GM21825 (cell line): ENCODE data around the gene SLC15A5.

ENCODE experiments used
- ATAC-seq: cut with Tn5 transposase; IDR thresholded peaks from one replicate; pipeline ENCODE4 v1.9.1; 2021; ENCODE audit warnings: mild to moderate bottlenecking, moderate library complexity; ENCODE audit not compliant: unreplicated experiment

SLC15A5 gene

DNA sequence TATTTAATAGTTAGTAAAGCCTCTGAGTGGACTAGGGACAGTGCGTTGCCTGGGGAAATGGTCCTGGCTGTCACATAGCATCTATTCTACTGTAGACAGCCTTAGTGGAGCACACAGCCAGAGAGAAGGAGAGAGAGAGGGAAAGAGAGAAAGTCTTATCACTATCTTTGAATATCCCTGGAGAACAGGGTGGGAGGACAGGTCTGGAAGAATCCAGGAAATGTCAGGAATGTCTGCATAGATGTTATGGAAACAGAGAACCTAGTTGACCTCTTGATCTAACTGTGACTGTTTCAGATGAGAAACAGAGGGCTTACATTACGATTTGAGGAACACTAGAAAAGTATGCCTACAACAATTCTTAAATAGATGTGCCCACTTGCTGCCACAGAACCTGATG is 92.8 kb downstream of the SLC15A5 start:
- no peak for ATAC-seq

DNA sequence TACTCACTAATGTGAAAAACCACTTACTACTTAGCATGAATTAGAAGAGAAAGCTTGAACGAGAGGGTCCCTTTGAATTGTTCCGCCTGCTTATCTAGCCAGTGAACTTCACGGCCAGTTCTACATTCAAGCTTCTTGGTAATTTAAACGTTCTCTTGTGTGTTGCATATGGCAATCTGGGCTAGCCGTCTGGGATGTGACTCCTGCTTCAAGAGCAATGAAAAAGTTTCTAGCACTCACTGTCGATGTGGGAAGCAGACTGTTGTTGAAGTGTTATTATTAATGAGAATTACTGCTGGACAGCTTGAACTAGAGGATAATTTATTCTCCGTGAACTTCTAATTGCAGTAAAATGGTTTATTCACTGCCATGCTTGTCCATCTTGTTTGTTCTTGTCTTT is 93.9 kb downstream of the SLC15A5 start:
- ATAC-seq = no peak

DNA sequence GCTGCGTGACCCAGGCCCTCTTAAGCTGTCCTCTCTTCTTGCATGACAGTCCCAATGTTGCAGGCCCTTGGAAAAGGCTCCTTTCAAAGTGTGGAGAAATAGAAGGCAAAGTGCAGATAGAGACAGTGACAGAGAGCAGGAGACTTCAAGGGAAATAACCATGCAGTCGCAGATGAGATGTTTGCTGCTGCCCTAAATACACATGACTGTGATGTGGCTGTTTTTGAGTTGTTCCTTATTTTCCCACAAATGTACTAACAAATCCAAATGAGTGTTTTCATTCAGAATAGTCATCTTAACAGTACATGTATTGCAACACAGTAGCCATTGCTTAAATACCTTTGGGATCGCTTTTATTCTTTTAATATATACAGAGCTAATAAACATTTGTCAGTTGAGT is 101.6 kb downstream of the SLC15A5 start:
- no peak for ATAC-seq

DNA sequence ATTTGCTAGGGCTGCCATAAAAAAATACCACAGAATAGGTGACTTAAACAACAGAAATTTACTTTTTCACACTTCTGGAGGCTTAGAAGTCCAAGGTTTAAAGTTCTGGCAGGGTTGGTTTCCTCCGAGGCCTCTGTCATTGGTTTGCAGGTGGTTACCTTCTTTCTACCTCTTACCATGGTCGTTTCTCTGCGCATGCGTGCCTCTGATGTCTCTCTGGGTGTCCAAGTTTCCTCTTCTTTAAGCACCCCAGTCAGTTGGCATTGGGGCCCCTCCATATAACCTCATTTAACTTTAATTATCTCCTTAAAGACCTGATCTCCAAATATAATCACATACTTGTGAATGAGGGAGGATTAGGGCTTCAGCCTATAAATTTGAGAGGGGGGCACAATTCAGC is 103.2 kb downstream of the SLC15A5 start:
- no peak for ATAC-seq

DNA sequence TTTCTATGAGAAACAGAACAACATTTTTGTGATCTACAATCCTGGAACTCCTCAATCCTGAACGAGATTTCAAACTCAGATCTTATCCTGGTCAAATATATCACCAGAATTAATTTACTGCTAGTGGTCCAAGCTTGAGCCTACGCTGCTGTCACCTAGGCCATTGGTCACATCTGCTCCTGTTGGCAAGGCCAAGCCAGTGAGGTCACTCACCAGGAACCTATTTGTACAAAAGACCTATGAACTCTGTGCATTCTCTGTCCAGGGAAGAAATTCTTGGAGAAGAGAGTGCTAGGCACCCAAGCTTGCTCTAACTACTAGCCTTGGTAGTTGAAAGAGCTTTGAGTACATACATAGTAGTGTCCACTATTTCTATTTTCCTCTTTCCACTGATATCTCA is 106.1 kb downstream of the SLC15A5 start:
- no peak for ATAC-seq

GRCh38 chr12:16168078-16168477 is 109.4 kb downstream of the SLC15A5 start:
- ATAC-seq = no peak

DNA sequence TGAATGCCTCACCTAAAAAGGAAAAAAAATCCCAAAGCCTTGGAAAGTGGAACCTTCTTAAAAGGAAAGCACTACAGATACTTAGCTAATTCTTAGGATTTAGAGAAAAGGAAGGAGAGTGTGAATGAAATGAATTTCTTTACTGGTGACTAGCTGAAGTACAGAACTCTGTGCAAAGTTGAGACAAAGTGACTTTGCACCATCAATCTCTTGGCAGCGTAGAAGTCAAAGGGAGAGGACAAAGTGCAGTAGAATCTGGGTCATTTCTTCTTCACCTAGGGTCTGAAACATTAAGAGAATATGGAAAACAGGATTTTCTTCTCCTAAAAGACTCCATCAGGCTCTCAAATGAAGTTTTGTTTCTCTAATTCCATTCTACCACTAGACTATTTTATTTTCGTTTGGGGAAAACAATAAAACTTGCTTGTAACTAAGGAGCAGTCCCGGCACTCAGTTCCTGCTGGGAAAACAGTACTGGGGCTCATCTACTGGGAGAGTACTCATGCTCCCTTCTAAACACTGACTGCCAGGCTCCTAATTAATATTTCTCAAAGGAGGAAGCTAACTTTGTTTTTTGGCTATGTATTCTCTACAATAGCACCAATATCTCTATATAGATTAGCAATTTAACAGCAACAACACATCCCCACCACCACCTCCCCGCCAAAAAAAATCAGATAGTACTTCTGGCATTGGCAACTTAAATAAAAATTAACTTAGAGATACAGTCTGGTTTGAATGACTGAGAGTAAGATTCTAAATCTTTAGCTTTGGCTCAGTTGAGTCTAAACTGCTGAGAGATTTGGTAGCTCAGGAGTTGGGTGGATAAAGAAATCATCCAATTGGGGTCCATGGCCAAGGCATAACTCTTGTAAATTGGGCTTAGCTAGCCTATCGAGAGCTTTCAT is 110.7 kb downstream of the SLC15A5 start:
- ATAC-seq = no peak

DNA sequence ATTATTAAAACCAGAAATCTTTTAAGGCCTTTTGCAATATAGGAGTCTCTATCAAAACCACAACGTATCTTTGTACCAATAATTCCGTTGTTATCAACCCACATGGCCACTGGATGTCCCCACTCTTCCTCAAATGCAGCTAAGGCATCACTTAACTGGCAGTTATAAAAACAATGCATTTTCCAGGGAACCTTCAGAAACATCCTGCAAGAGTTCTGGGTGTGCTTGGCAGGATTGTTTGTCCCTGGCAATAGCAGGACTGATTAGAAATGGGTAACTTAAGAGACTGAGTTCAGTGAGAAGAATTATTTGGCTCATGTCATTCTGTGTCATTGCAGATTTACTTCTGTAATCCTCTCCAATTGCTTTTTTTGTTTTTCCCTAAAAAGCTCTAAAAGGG is 112.0 kb downstream of the SLC15A5 start:
- ATAC-seq = no peak

DNA sequence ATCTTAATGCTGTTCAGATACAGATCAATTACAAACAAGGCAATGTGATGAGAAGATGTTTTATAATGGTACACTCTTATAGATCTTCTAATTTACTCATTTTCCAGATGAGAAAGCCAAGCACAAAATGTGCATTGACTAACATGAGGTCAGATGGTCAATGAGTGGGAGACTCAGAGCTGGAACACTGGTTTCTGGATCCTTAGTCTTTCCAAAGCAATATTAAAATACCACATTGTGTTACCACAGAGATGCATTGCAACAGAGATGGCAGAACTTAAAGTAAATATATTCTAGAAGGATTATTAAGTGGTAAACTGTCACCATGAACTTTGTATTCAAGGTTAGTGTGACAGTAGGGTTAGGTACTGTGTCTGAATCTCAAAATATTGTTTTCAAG is 113.6 kb downstream of the SLC15A5 start:
- no peak for ATAC-seq

DNA sequence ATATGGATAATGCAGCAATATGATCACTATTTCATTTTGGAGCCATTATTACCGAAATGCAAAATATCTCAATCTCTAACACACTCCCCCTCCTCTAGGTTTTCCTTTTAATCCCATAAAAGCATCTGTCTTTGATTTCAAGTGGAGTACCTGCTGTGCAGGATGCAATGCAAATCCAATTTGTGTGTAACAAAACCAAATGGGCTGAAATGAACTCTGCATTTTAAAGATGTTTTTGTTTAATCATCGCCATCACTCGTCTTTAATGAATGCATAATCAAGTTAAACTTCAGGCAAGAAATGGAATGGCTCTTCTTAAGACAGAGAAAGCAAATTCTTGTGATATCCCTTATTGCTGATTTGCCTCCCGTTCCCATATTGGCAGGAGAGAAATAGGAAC is 114.3 kb downstream of the SLC15A5 start:
- no peak for ATAC-seq

- ATAC-seq = no peak
Measured at GRCh38 chr12:16159571-16159970, 117.9 kb downstream of the SLC15A5 start.

GRCh38 chr12:16158050-16158449 is 119.4 kb downstream of the SLC15A5 start:
- no peak for ATAC-seq

GRCh38 chr12:16155938-16156337 is 121.5 kb downstream of the SLC15A5 start:
- no peak for ATAC-seq

DNA sequence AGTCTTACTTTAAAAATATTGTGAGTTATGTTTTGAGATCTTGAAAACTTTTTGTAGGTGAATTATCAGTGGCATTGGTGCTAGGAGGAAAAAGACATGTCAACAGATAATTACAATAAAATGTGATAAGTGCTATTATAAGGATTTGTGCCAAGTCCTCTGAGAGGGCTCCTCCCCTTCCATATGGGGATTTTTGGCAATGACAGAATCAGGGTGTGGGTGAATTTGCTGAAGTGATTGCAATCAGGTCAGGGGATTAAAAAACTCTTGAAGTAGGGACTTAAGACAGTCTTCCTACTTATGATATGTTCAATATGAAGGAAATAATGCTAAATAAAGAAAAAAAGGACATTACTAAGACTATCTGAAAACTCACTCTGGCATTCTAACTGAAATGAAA is 122.5 kb downstream of the SLC15A5 start:
- no peak for ATAC-seq

DNA sequence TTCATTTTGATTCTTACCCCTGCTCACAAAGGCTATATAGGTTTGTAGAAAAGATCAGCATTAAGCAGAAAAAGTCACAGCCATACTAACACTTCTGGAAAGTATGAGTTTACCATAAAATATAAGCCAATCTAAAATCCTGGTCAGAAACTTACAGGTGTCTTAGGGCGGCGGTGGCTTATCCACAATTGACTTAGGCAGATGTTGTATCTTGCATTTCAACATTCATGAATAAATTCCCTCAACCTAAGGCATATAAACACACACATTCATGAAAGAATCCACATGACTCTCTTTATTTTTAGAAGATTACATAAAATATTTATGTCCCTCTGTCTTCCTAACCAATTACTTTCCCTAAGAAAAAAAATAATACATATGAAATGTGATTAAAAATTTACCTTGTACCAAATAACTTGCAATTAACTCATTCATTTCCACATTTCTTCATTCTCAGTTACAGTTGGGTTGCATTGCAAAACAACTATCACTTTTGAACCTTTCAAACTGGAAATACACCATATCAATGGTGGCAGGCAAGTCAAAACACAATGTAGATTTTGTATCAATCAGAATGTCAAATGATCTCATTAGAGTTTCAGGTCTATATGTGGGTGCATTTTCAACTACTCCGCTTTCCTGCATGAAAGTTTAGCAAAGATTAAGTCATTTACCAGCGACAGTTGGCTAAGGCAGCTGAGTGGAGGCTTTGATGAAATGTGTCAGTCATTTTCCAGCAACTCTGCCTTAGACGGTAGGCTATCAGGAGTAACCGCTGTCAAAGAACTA is 124.4 kb downstream of the SLC15A5 start:
- no peak for ATAC-seq

DNA sequence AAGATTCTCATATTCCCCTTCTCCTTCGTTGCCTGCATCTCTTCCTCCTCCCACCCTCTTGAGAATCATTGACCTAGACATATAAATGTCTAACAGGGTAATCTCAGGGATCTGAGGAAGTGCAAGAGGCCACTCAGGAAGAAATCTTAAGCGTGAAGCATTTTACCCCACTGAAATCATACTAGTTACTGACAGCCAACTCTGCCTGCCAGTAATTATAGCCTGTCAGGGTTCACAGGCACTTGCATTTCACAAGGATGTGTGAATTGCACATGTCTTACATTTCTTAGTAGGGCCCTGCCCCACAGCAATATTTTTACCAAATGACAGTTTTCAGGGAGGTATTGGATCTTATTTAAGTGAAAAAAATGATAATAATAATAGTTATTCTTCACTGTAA is 127.2 kb downstream of the SLC15A5 start:
- ATAC-seq = no peak

DNA sequence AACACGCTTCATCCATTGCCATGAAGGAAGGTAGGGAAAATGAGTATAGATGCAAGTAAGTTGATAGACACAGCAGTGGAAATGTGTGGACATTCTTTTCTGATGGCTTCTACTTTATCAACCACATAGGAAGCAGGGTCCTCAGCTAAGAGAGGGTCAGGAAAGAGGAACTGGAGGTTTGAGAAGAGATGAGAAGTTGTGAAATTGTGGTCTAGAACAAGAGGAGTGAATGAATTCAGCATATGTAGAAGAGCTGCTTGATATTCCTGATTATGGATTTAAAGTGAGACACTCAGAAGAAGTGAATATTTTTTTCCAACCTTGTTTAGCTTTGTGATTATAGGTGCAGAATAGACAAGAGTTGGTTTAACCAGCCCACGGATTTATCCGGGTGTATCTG is 128.5 kb downstream of the SLC15A5 start:
- ATAC-seq = no peak
